ENCODE results near the gene ZNF777.
"Not testable (repeated sequence)": the region's sequence is repeated elsewhere in the genome, so short reads cannot be mapped to it uniquely, and the experiment has no call there.

ZNF777 gene

GRCh38 chr7:149448961-149449360 lies 11.9 kb downstream of the ZNF777 start:
- DNase-seq: no peak

- not testable (repeated sequence) for DNase-seq
Measured at GRCh38 chr7:149446026-149446425, 14.8 kb downstream of the ZNF777 start.

- no peak for DNase-seq
Measured at GRCh38 chr7:149444287-149444686, 16.6 kb downstream of the ZNF777 start.

GRCh38 chr7:149443523-149443922 lies 17.3 kb downstream of the ZNF777 start:
- no peak for DNase-seq

GRCh38 chr7:149442924-149443323 lies 17.9 kb downstream of the ZNF777 start:
- no peak for DNase-seq

GRCh38 chr7:149440222-149440621 lies 20.6 kb downstream of the ZNF777 start:
- DNase-seq: no peak

GRCh38 chr7:149436358-149436757 lies 24.5 kb downstream of the ZNF777 start:
- no peak for DNase-seq

- DNase-seq: no peak
Measured at GRCh38 chr7:149433124-149433523, 27.7 kb downstream of the ZNF777 start.

- DNase-seq: no peak
Measured at GRCh38 chr7:149432121-149432691, 28.7 kb downstream of the ZNF777 start.

GRCh38 chr7:149431486-149432120 lies 29.3 kb downstream of the ZNF777 start:
- DNase-seq: no peak

- DNase-seq: no peak
Measured at GRCh38 chr7:149430192-149430591, 30.7 kb downstream of the ZNF777 start.

GRCh38 chr7:149427893-149428292 lies 33.0 kb downstream of the ZNF777 start:
- DNase-seq: no peak

- DNase-seq: no peak
Measured at GRCh38 chr7:149427096-149427680, 33.7 kb downstream of the ZNF777 start.

GRCh38 chr7:149423449-149424110 lies 37.3 kb downstream of the ZNF777 start:
- no peak for DNase-seq

- no peak for DNase-seq
Measured at GRCh38 chr7:149422914-149423301, 38.0 kb downstream of the ZNF777 start.

GRCh38 chr7:149422162-149422913 lies 38.5 kb downstream of the ZNF777 start:
- DNase-seq: peak; percentile 38

GRCh38 chr7:149420006-149420405 lies 40.9 kb downstream of the ZNF777 start:
- DNase-seq: no peak

GRCh38 chr7:149415391-149416071 lies 45.3 kb downstream of the ZNF777 start:
- no peak for DNase-seq

- no peak for DNase-seq
Measured at GRCh38 chr7:149414745-149415390, 46.0 kb downstream of the ZNF777 start.

- DNase-seq: no peak
Measured at GRCh38 chr7:149414171-149414570, 46.7 kb downstream of the ZNF777 start.

GRCh38 chr7:149413083-149413482 lies 47.8 kb downstream of the ZNF777 start:
- not testable (repeated sequence) for DNase-seq

- no peak for DNase-seq
Measured at GRCh38 chr7:149409895-149410294, 51.0 kb downstream of the ZNF777 start.
